Suppressor macrophage treated with lipopolysaccharide for 4 hours (primary cell): ENCODE measurements around the gene CCDC33.

Source experiments
- DNase-seq: peaks from one replicate; pipeline ENCODE4 v3.0.0-alpha.2; 2020

The CCDC33 gene

GRCh38 chr15:74233373-74233772, 2.8 kb upstream of the CCDC33 start:
- DNase-seq, result no peak

GRCh38 chr15:74233851-74234597, 2.1 kb upstream of the CCDC33 start:
- DNase-seq, result no peak

GRCh38 chr15:74234598-74234875, 1.6 kb upstream of the CCDC33 start:
- no peak for DNase-seq

GRCh38 chr15:74239051-74239705, 3.1 kb downstream of the CCDC33 start:
- DNase-seq, result no peak

GRCh38 chr15:74240002-74240568, 4.0 kb downstream of the CCDC33 start:
- DNase-seq, result peak; percentile 7

- no peak for DNase-seq
These were observed 4.9 kb downstream of the CCDC33 start for GRCh38 chr15:74240897-74241614.

- no peak for DNase-seq
These were observed 6.5 kb downstream of the CCDC33 start for GRCh38 chr15:74242441-74243185.

- DNase-seq, result no peak
These were observed 7.3 kb downstream of the CCDC33 start for GRCh38 chr15:74243431-74243830.

- DNase-seq, result no peak
These were observed 8.8 kb downstream of the CCDC33 start for GRCh38 chr15:74244822-74245341.

- DNase-seq, result no peak
These were observed 9.3 kb downstream of the CCDC33 start for GRCh38 chr15:74245342-74245931.

- DNase-seq, result no peak
These were observed 14.1 kb downstream of the CCDC33 start for GRCh38 chr15:74250266-74250665.

GRCh38 chr15:74251131-74251811, 15.1 kb downstream of the CCDC33 start:
- DNase-seq, result no peak

GRCh38 chr15:74252291-74252690, 16.2 kb downstream of the CCDC33 start:
- DNase-seq, result no peak

- no peak for DNase-seq
These were observed 16.6 kb downstream of the CCDC33 start for GRCh38 chr15:74252721-74253120.

GRCh38 chr15:74253211-74253921, 17.2 kb downstream of the CCDC33 start:
- no peak for DNase-seq

GRCh38 chr15:74257105-74257504, 21.0 kb downstream of the CCDC33 start:
- no peak for DNase-seq

GRCh38 chr15:74257623-74258022, 21.5 kb downstream of the CCDC33 start:
- no peak for DNase-seq

GRCh38 chr15:74258456-74259291, 22.5 kb downstream of the CCDC33 start:
- DNase-seq, result no peak

- no peak for DNase-seq
These were observed 23.1 kb downstream of the CCDC33 start for GRCh38 chr15:74259292-74259648.
